ENCODE results near the gene RNF113B. TPM values are rescaled to one million over a fixed set of nuclear protein-coding genes. Genes with fewer than 3 reads are reported as not detected.
A peak's percentile ranks its signal among the peaks of the same experiment; 100 is the strongest.

Gene RNF113B
- total and polyA plus RNA-seq, 2 of the 13 experiments (the other 11 are each of a cell fraction or from before 2014, with no cell fraction given): not detected

DNA sequence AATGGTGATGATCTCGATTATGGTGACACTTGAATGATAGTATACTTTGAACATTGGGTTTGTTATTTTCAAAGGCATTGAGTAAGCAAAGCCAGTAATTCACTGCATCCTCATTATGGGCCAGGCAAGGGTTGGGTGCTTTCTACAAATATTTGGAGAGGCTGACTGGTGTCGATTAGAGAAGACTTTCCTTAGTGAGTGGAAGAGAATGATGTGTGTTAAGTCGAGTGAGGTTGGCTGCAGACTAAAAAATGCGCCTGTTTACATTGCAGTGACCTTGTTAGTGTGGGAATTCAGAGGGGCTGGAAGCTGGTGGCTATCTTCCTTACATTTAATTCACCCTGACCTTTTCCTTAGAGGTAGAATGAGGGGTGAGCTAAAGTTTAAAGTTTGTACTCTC, 22.4 kb upstream of the RNF113B start (continued):
- TF ChIP-seq ZNF552 (CRISPR knock-in tag; IDR thresholded peaks at IDR 0.05; ENCODE audit: borderline replicate concordance) (no peak), ELF1 (CRISPR knock-in tag; IDR thresholded peaks at IDR 0.05) (peak; percentile 14; the same call in 1 of the 2 replicates), LCORL (IDR thresholded peaks at IDR 0.05) (no peak), LCORL (CRISPR knock-in tag; IDR thresholded peaks at IDR 0.05) (no peak), ZFP62 (CRISPR knock-in tag; IDR thresholded peaks at IDR 0.05) (no peak), HDAC2 (CRISPR knock-in tag; IDR thresholded peaks at IDR 0.05) (peak; percentile 71), KDM4B (CRISPR knock-in tag; IDR thresholded peaks at IDR 0.05) (no peak), ZNF235 (CRISPR knock-in tag; IDR thresholded peaks at IDR 0.05; ENCODE audit: borderline replicate concordance) (no peak), HOXA5 (CRISPR knock-in tag; IDR thresholded peaks at IDR 0.05) (no peak), ZNF260 (CRISPR knock-in tag; IDR thresholded peaks at IDR 0.05; ENCODE audit: borderline replicate concordance, low read depth) (no peak), ATF7-NPFF (CRISPR knock-in tag; IDR thresholded peaks at IDR 0.05; ENCODE audit: low read depth) (no peak), TCF12 (IDR thresholded peaks at IDR 0.05) (no peak), TCF12 (CRISPR knock-in tag; IDR thresholded peaks at IDR 0.05) (no peak), HMGA1 (CRISPR knock-in tag; conservative IDR thresholded peaks at IDR 0.05) (no peak), ARID2 (CRISPR knock-in tag; IDR thresholded peaks at IDR 0.05; ENCODE audit: borderline replicate concordance) (no peak), ZNF737 (CRISPR knock-in tag; IDR thresholded peaks at IDR 0.05; ENCODE audit: borderline replicate concordance) (no peak), DNMT1 (CRISPR knock-in tag; IDR thresholded peaks at IDR 0.05) (no peak), ZNF841 (CRISPR knock-in tag; IDR thresholded peaks at IDR 0.05; ENCODE audit: borderline replicate concordance) (no peak), ZNF441 (CRISPR knock-in tag; IDR thresholded peaks at IDR 0.05; ENCODE audit: borderline replicate concordance) (no peak), THAP11 (CRISPR knock-in tag; IDR thresholded peaks at IDR 0.05) (no peak), SIX1 (CRISPR knock-in tag; IDR thresholded peaks at IDR 0.05; ENCODE audit: borderline replicate concordance) (no peak), ZFP41 (CRISPR knock-in tag; IDR thresholded peaks at IDR 0.05; ENCODE audit: borderline replicate concordance) (no peak), ZNF780A (CRISPR knock-in tag; IDR thresholded peaks at IDR 0.05) (no peak), CENPT (CRISPR knock-in tag; IDR thresholded peaks at IDR 0.05; ENCODE audit: low read depth) (no peak), ZNF557 (CRISPR knock-in tag; IDR thresholded peaks at IDR 0.05) (no peak), ZNF746 (CRISPR knock-in tag; IDR thresholded peaks at IDR 0.05) (no peak), ZNF790 (CRISPR knock-in tag; IDR thresholded peaks at IDR 0.05; ENCODE audit: borderline replicate concordance) (no peak), ZSCAN25 (CRISPR knock-in tag; IDR thresholded peaks at IDR 0.05) (no peak), ZNF484 (CRISPR knock-in tag; IDR thresholded peaks at IDR 0.05; ENCODE audit: borderline replicate concordance, low read depth) (no peak)
- TF ChIP-seq, protein P1, sequence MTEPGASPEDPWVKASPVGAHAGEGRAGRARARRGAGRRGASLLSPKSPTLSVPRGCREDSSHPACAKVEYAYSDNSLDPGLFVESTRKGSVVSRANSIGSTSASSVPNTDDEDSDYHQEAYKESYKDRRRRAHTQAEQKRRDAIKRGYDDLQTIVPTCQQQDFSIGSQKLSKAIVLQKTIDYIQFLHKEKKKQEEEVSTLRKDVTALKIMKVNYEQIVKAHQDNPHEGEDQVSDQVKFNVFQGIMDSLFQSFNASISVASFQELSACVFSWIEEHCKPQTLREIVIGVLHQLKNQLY (CRISPR knock-in tag; IDR thresholded peaks at IDR 0.05): no peak; the same call in 1 of the 2 replicates
- TF ChIP-seq, protein P2, sequence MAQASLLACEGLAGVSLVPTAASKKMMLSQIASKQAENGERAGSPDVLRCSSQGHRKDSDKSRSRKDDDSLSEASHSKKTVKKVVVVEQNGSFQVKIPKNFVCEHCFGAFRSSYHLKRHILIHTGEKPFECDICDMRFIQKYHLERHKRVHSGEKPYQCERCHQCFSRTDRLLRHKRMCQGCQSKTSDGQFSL (CRISPR knock-in tag; IDR thresholded peaks at IDR 0.05): no peak
- TF ChIP-seq, protein P3, sequence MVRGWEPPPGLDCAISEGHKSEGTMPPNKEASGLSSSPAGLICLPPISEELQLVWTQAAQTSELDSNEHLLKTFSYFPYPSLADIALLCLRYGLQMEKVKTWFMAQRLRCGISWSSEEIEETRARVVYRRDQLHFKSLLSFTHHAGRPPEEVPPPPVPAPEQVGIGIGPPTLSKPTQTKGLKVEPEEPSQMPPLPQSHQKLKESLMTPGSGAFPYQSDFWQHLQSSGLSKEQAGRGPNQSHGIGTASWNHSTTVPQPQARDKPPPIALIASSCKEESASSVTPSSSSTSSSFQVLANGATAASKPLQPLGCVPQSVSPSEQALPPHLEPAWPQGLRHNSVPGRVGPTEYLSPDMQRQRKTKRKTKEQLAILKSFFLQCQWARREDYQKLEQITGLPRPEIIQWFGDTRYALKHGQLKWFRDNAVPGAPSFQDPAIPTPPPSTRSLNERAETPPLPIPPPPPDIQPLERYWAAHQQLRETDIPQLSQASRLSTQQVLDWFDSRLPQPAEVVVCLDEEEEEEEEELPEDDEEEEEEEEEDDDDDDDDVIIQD (CRISPR knock-in tag; IDR thresholded peaks at IDR 0.05; ENCODE audit: low read depth): no peak
- TF ChIP-seq, protein P4, sequence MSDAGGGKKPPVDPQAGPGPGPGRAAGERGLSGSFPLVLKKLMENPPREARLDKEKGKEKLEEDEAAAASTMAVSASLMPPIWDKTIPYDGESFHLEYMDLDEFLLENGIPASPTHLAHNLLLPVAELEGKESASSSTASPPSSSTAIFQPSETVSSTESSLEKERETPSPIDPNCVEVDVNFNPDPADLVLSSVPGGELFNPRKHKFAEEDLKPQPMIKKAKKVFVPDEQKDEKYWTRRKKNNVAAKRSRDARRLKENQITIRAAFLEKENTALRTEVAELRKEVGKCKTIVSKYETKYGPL (CRISPR knock-in tag; IDR thresholded peaks at IDR 0.05): no peak
